HG03159 (cell line): ENCODE data around the gene LSS.
"Not testable (repeated sequence)": the region's sequence is repeated elsewhere in the genome, so short reads cannot be mapped to it uniquely, and the experiment has no call there.

ENCODE experiments used
- ATAC-seq: cut with Tn5 transposase; IDR thresholded peaks from one replicate; pipeline ENCODE4 v1.9.1; 2021; ENCODE audit warnings: mild to moderate bottlenecking, moderate library complexity; ENCODE audit not compliant: unreplicated experiment

The LSS gene

GRCh38 chr21:46246345-46246744 lies 17.8 kb upstream of the LSS start:
- ATAC-seq = no peak

DNA sequence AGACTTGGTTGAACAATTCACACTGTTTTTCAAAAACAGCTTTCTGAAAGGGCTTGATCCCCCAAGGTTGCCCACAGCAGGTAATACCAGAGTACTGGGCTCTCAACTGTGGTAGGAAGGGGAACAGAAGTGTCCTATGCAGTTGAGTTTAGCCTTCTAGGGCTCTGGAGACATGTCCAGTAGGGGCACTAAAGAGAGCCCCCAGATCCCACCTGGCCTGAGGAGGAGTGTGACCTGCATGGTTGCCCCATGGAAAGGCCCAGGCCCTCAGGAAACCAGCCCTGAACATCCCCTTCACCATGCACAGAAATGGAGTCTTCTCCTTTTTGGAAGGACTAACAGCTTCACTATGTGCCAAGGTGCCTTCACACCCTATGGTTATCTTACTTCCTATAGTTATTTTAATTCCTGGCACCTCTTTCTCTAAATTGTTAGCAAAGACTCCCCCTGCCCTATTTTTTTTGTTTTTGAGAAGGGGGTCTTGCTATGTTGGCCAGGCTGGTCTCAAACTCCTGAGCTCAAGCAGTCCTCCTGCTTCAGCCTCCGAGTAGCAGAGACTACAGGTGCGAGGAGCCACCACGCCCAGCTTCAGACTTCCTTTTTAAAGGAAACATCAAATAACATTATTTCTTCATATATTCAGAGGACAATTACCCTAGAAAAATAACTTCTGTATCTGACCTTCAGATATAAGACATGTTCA lies 16.8 kb upstream of the LSS start:
- no peak for ATAC-seq

DNA sequence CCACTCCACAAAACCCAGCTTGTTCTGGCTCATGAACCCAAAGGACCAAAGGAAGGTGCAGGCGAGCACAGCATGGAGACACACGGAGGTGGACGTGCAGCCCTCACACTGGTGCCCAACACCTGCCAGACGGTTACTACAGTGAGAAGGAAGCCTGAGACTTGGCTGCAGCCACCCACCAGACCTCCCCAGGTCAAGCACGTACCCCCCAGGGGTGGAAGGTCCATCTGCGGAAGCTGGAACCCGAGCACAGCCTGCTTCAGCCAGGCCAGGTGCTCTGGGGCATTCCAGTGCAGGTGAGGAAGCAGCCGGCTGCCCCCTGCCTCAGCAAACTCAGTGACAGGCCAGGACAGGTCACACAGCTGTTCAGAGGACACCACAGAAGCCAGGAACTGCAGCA lies 16.0 kb upstream of the LSS start:
- ATAC-seq = no peak

DNA sequence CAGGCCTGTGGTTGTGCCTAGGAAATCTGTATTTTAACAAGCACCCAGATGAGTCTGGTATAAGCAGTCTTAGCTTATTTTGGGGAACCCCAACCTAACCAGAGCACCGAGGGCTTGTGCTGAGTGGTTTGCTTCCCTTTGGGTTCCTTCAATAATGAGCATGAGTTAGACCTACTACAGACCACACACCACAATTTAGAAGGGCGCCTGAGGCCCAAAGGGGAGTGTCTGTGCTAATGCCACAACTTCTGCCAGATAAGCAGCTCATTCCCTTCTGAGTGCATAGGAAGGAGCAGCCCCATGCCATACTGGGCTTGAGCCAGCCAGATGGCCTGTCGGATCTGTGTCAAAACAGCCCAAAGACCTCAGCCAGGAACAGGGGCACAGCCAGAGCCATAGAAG lies 15.4 kb upstream of the LSS start:
- ATAC-seq = no peak

- ATAC-seq = no peak
Measured at GRCh38 chr21:46243325-46243724, 14.8 kb upstream of the LSS start.

GRCh38 chr21:46241577-46241976 lies 13.0 kb upstream of the LSS start:
- not testable (repeated sequence) for ATAC-seq

GRCh38 chr21:46239817-46240325 lies 11.3 kb upstream of the LSS start:
- no peak for ATAC-seq

DNA sequence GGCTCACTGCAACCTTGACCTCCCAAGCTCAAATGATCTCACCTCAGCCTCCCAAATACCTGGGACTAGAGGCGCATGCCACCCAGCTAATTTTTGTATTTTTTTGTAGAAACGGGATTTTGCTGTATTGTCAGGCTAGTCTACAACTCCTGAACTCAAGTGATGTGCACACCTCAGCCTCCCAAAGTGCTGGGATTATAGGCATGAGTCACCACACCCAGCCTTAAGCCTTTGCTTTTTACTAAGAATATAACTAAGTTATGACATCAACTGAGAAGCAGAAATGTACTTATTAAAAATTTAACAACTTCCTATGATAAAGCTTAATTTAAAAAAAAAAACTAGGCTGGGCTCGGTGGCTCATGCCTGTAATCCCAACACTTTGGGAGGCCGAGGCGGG lies 8.9 kb upstream of the LSS start:
- ATAC-seq = no peak

GRCh38 chr21:46234436-46234950 lies 5.9 kb upstream of the LSS start:
- ATAC-seq = no peak

- ATAC-seq = no peak
Measured at GRCh38 chr21:46229923-46230260, 1.3 kb upstream of the LSS start.

- ATAC-seq = peak; percentile 16
Measured at GRCh38 chr21:46229133-46229922, 754 bp upstream of the LSS start.

- ATAC-seq = no peak
Measured at GRCh38 chr21:46227811-46228344, 696 bp downstream of the LSS start.

DNA sequence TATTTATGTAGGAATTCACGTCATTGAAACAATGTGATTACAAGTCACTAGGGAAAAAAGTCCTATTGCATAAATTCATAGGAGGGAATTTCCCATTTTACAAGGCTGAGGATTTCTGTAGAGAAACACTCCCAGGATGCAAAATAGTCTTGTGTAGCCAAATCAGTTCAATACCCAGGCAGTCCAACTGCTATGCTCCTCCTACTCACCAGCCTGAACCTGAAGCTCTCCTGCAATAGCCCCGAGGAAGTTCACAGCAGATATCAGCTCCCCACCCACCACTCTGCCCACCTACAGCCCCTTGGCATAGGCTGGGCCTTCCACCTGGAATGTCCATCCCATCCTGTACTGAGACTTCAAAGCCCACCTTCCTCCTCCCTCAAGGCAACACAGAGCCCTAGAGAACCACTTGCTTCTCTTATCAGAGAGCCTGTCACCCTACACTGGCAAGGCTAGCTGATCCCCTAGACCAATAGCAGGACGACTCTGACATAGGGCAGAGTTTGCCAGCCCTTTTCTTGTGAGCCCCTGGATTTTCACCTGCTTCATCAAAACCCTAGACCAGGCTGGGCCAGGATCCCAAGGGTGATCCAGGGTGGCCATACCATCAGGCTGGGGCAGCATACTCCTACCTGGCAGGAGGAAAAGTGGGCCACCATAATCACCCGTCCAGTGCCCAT lies 1.5 kb downstream of the LSS start:
- no peak for ATAC-seq

GRCh38 chr21:46226146-46226545 lies 2.4 kb downstream of the LSS start:
- no peak for ATAC-seq

- ATAC-seq = not testable (repeated sequence)
Measured at GRCh38 chr21:46223661-46224060, 4.9 kb downstream of the LSS start.

DNA sequence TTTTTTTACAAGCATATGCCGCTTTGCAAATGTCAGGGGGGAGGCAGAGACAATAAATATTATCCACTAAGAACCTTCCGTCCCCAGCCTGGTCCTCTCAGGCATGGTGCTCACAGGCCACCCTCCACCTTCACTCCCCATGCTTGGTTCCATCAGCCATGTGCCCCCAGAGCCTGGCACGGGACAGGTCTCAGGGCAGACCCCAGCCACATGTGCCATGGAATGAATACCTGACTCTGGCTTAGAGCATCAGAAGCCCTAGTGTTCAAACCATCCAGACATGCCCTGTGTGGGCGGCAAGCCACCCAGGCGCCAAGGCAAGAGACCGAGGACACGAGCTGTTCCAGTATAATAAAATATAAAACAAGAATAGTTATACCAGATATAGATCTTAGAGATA lies 5.4 kb downstream of the LSS start:
- no peak for ATAC-seq

GRCh38 chr21:46222436-46223116 lies 6.0 kb downstream of the LSS start:
- no peak for ATAC-seq

GRCh38 chr21:46221664-46222435 lies 6.7 kb downstream of the LSS start:
- ATAC-seq = no peak

GRCh38 chr21:46220847-46221246 lies 7.7 kb downstream of the LSS start:
- ATAC-seq = no peak

DNA sequence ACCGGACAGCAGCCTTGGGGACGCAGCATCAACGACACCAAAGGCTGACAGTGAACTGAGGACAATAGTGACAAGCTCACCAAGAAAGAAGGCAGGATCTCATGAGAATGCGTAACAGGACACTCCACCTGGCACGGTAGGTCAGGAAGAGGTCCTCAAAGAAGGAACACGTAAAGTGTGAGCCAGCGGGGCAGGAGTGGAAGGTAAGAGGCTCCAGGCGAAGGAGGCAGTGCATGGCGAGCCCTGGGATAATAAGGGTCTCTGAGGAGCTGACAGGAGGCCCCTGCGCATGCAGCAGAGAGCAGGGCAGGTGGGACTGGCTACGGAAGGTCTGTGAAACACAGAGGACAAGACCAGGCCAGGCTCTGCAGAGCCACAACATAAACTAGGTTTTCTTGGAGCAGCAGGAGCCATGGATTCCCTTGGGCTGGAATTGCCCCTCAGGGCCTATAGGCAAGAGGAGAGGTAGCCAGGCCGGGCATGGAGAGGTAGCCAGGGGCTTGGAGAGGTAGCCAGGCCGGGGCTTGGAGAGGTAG lies 8.2 kb downstream of the LSS start:
- ATAC-seq = no peak
